GM19328 (cell line): ENCODE data around the gene FUZ.
"Not testable (repeated sequence)": the region's sequence is repeated elsewhere in the genome, so short reads cannot be mapped to it uniquely, and the experiment has no call there.

Experiments
- ATAC-seq: cut with Tn5 transposase; IDR thresholded peaks from one replicate; pipeline ENCODE4 v1.9.1; 2021; ENCODE audit warnings: mild to moderate bottlenecking, moderate library complexity; ENCODE audit not compliant: unreplicated experiment

The FUZ gene

GRCh38 chr19:49833599-49833998 is 20.5 kb upstream of the FUZ start:
- no peak for ATAC-seq

DNA sequence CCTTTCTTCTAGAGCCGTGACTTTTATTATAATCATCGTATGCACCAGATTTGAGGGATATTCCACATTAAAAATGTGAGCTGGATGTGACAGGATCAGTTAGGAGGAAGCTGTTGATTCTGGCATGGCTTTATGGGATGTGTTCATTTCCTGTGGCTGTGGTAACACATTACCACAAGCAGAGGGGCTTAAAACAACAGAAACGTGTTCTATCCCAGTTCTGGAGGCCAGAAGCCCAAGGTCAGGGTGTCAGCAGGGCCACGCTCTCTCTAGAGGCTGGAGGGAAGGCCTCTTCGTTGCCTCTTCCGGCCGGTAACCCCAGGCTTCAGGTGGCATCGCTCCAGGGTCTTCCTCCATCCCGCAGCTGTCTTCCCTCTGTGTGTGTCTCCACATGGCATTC is 19.5 kb upstream of the FUZ start:
- ATAC-seq = no peak

DNA sequence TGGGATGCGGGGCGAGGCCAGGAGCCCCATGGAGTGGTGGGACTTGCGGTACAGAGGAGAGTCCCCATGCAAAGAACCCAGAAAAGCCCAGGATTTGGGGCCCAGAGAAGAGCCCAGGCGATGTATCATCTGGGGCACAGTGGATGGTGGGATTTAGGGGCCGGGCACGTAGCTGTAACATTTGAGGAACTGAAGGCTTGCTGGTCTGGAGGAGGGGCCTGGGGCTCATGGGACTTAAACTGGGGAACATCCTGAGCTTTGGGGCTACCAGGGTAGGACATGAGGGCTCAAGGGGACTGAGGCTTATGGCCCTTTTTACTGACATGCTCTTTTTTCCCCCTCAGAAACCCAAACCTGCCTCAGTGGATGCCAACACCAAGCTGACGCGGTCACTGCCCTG is 18.5 kb upstream of the FUZ start:
- no peak for ATAC-seq

- no peak for ATAC-seq
These were observed 17.7 kb upstream of the FUZ start for GRCh38 chr19:49830766-49831165.

GRCh38 chr19:49829721-49830120 is 16.6 kb upstream of the FUZ start:
- no peak for ATAC-seq

DNA sequence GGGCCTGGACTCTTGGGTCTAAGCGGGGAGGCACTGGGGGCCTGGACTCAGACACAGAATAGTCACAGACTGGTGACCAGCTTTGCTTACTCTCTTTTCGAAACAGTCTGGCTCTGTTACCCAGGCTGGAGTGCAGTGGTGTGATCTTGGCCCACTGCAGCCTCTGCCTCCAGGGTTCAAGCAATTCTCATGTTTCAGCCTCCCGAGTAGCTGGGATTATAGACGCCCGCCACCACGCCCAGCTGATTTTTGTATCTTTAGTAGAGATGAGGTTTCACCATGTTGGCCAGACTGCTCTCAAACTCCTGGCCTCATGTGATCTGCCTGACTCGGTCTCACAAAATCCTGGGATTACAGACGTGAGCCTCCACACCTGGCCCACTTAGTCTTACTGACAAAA is 16.1 kb upstream of the FUZ start:
- ATAC-seq = no peak

DNA sequence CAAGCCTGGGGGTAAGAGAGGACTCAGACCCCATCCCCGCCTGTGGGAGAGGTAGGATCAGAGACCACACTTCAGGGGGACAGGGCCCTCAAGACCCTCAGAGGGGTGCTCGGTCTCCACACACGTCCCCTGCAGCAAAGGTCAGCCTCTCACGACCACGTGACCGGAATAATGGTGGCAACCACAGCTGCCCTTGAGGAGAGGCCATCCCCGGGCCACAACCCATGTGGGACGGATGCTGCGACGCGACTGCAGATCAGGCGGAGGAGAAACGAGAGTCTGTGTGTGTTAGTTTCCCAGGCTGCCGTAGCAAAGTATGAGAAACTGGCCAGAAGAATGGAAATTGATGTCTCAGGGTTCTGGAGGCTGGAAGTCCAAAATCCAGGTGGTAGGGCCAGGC is 13.9 kb upstream of the FUZ start:
- no peak for ATAC-seq

DNA sequence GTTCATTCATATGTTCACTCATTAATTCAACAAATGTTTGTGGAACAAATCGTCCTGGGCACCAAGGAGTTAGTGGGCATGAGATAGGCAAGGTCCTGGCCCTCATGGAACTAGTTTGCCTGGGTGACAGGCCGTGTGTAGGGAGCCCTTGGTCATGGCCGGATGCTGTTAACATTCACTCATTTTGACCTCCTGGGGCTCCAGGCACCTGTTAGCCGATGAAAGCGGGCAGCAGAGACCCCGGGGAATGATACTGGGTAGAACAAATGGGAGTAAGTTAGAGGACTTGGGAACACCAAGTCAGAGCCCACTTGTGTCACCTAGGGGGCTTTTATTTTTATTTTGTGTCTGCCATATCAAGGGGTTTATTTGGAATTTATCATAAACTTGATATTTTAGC is 11.6 kb upstream of the FUZ start:
- no peak for ATAC-seq

- ATAC-seq = no peak
These were observed 10.4 kb upstream of the FUZ start for GRCh38 chr19:49823472-49823871.

DNA sequence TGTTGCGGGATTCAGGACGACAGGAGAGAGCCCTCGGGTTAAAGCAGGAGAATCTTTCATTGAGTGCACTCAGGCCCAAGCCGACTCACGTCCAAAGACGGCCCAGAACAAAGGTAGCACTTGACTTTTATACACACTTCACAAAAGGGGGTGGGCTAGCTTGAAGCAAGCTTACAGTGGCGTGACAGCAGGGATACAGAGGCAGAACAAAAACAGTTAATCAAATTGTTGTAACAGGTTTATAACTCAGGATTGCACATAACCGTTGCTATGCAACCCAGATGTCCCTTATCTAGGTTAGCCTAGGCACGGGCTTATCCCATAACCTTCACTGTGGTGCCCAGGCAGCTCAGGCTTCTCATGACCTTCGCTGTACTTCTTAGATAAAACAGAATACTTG is 7.0 kb upstream of the FUZ start:
- no peak for ATAC-seq

- not testable (repeated sequence) for ATAC-seq
These were observed 6.5 kb upstream of the FUZ start for GRCh38 chr19:49819452-49820115.

- ATAC-seq = no peak
These were observed 5.7 kb upstream of the FUZ start for GRCh38 chr19:49818649-49819370.

GRCh38 chr19:49817964-49818648 is 5.0 kb upstream of the FUZ start, which contains the start of gene MED25:
Gene MED25 (plus strand): TSS chr19:49818289. CDS start chr19:49818342, 53 bp downstream.
- peak; percentile 62 for ATAC-seq

DNA sequence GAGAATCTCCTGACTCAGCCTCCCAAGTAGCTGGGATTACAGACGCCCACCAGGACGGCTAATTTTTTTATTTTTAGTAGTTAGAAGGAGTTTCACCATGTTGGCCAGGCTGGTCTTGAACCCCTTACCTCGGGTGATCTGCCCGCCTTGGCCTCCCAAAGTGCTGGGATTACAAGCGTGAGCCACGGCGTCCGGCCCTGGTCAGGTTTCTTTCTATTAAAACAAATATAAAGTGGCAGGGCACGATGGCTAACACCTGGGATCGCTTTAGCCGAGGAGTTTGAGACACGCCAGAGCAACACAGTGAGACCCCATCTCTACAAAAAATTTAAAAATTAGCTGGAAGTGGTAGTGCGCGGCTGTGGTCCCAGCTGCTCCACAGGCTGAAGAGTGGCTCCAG is 3.5 kb upstream of the FUZ start:
- ATAC-seq = no peak

DNA sequence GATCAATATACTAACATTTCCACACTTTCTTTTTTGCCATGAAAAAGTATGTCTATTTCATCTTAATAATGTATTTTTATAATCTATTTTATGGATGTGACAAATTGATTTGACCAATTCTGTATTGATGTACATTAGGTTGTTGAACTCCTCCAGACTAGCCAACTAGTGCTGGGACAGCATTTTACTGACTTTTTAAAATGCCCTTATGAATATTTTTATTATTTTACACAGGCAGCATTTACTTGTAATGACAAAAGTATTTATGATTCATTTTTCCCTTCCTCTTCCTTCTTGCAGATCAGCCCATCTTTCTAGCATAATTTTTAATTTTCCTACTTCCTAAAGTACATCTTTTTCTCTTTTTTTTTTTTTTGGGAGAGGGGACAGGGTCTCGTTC is 918 bp upstream of the FUZ start:
- no peak for ATAC-seq

DNA sequence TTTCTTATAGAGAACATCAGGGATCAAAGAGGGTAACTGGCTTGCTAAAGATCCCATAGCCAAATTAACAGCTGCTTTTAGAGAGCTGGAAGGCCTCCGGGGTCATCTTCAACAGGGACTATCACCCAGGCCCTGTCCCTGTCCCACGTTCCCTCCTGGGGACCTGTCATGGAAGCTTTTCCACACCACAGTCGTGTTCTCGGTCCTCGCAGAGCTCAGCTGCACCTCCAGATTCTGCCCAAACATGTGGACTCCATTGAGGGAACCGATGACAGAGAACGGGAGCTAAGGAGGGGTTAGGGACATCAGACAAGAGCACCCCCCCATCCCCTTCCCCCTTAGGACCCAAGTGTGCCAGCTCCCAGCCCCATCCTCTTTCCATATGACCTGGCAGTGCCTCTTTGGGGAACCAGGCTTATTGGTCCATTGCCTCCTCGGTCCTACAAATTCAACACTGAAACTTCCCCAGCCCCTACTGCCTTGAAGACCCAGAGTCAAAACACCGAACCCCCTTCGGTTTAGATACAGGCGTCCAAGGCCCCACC is 568 bp downstream of the FUZ start:
- no peak for ATAC-seq

GRCh38 chr19:49811328-49811727 is 1.8 kb downstream of the FUZ start:
- ATAC-seq = no peak

DNA sequence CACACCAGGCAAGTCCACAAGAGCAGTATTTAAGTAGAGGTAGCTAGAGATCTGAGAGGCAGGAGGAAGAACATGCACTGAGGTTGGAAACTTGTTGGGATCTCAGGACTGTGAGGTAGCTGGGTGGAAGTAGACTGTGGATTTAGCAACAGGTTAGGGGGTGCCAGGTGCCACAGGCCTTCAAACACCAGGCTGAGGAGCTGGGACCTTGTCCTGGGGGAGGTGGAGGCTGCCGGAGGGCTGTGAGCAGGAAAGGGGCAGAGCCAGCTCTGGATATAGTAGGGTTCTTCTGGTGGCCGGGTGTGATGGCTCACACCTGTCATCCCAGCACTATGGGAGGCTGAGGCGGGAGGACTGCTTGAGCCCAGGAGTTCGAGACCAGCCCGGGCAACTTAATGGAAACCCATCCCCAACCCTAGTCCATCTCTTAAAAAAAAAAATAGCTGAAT is 3.1 kb downstream of the FUZ start:
- no peak for ATAC-seq

- no peak for ATAC-seq
These were observed 3.7 kb downstream of the FUZ start for GRCh38 chr19:49809160-49809940.

DNA sequence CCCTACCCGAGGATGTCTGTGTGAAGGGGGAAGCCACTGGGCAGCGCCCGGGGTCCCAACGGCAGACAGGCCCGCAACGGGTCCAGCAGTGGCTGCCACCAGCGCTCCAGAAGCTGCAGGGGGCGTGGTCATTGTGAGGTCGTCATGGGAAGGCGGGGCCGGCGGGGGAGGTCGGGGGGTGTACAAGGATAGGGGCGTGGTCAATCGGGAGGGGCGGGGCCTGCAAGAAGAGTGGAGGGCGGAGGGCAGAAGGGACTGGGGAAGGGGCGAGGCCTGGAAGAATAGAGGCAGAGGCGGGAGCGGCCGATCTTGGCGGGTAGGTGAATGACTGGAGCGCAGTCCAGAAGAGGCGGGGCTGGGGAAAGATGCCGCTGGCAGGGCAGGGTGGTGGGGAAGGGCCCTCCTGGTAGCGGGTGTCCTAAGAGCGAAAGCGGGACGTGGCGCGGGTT is 4.4 kb downstream of the FUZ start:
- ATAC-seq = no peak
